ENCODE measurements around the gene CHRNB2. TPM values are rescaled to one million over a fixed set of nuclear protein-coding genes. Genes with fewer than 3 reads are reported as not detected.

Gene CHRNB2
- total RNA-seq, 1 donor, result under 0.01 TPM

DNA sequence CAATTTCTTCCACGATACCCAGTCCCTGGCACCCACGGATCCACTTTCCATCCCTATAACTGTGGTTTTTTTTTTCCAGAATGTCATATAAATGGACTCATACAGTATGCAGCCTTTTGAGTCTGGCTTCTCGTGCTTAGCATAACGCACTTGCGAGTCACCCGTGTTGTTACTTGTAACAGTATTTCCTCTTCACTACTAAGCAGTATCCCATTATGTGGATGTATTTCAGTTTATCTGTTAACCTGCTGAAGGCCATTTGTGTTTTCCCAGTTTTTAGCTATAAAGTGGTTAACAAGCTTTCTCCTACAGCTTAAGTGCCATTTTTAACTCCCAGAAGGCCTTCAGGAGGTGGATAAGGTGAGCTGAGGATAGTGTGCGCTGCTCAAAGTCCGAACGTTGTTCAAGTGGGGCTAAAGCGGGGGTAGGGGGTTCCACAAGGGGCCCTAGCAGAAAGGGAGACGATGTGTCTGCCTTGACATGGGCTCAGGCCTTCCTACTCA lies 39.6 kb downstream of the CHRNB2 start:
- no peak for DNase-seq (ENCODE audit: insufficient read length, low spot score, missing footprints)
- peak overlapping the region; percentile 94 for H3K4me3 ChIP-seq (ENCODE audit: insufficient read depth, low read length)
- H2AFZ ChIP-seq (ENCODE audit: low read length), result peak overlapping the region; percentile 68
- H3K79me2 ChIP-seq (ENCODE audit: insufficient read depth, low read length), result peaks cover 92% of the 10 kb centered on the region
- peak overlapping the region; percentile 94 for H3K4me2 ChIP-seq (ENCODE audit: insufficient read depth, low read length)
- H3K27me3 ChIP-seq (ENCODE audit: insufficient read depth, low read length), result no peaks in the 10 kb centered on the region
- H3K36me3 ChIP-seq (ENCODE audit: insufficient read depth, low read length), result peaks cover 2% of the 10 kb centered on the region
- H3K27ac ChIP-seq (ENCODE audit: low read depth, low read length), result peak overlapping the region; percentile 87
- TF ChIP-seq, protein P1, sequence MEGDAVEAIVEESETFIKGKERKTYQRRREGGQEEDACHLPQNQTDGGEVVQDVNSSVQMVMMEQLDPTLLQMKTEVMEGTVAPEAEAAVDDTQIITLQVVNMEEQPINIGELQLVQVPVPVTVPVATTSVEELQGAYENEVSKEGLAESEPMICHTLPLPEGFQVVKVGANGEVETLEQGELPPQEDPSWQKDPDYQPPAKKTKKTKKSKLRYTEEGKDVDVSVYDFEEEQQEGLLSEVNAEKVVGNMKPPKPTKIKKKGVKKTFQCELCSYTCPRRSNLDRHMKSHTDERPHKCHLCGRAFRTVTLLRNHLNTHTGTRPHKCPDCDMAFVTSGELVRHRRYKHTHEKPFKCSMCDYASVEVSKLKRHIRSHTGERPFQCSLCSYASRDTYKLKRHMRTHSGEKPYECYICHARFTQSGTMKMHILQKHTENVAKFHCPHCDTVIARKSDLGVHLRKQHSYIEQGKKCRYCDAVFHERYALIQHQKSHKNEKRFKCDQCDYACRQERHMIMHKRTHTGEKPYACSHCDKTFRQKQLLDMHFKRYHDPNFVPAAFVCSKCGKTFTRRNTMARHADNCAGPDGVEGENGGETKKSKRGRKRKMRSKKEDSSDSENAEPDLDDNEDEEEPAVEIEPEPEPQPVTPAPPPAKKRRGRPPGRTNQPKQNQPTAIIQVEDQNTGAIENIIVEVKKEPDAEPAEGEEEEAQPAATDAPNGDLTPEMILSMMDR (IDR thresholded peaks at IDR 0.05; ENCODE audit: extremely low read depth, low read depth, low read length), result no peak
- H3K9me3 ChIP-seq (ENCODE audit: low read depth, low read length), result no peaks in the 10 kb centered on the region
- peaks cover 48% of the 10 kb centered on the region for H4K20me1 ChIP-seq (ENCODE audit: insufficient read depth, low read length)
- peaks cover 19% of the 10 kb centered on the region for H3K4me1 ChIP-seq (ENCODE audit: insufficient read depth, low read length)

DNA sequence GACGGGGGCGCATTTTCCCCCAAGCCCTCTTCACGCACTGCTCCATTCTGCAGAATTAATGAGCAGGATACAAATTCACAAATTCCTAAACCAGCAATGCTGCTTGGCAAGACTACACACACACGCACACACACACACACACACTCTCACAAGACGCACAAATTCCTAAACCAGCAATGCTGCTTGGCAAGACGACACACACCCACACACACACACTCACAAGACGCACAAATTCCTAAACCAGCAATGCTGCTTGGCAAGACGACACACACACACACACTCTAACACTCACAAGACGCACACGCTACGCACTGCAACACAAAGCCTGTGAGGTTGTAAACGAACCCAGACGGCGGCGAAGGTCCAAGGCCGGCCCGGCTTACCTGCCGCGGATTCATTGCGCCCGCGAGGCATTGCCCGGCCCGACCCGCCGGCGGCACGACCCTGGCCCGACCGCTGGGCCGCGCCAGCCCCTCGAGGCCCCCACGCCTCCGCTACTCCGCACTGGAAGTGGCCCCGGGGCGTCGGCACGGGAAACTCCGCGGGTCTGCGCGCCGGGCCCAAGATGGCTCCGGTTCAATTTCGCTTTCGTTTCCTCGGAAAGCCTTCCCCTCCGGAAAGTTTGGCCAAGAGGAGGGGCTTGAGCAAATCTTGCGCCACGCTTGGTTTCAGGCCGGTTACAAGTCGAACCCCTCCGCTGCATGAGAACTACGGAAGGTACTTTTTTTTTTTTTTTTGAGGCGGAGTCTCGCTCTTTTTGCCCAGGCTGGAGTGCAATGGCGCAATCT lies 40.2 kb downstream of the CHRNB2 start, which contains the start of gene ADAR:
TSS of gene ADAR (minus strand) at position 578 of the 788 bp plus-strand sequence. CDS start at position 398, 180 bp downstream.
- peak within 1 kb of the TSS; percentile 76 for H2AFZ ChIP-seq (ENCODE audit: low read length)
- H3K9me3 ChIP-seq (ENCODE audit: low read depth, low read length), result no peaks in the 10 kb centered on the region
- H3K4me3 ChIP-seq (ENCODE audit: insufficient read depth, low read length), result peak within 1 kb of the TSS; percentile 94
- H3K36me3 ChIP-seq (ENCODE audit: insufficient read depth, low read length), result no peaks in the 10 kb centered on the region
- H4K20me1 ChIP-seq (ENCODE audit: insufficient read depth, low read length), result peaks cover 42% of the 10 kb centered on the region
- peaks cover 90% of the 10 kb centered on the region for H3K79me2 ChIP-seq (ENCODE audit: insufficient read depth, low read length)
- H3K27ac ChIP-seq (ENCODE audit: low read depth, low read length), result peak within 1 kb of the TSS; percentile 87
- H3K4me2 ChIP-seq (ENCODE audit: insufficient read depth, low read length), result peak within 1 kb of the TSS; percentile 94
- H3K27me3 ChIP-seq (ENCODE audit: insufficient read depth, low read length), result no peaks in the 10 kb centered on the region
- peak; percentile 95 for DNase-seq (ENCODE audit: insufficient read length, low spot score, missing footprints)
- peaks cover 19% of the 10 kb centered on the region for H3K4me1 ChIP-seq (ENCODE audit: insufficient read depth, low read length)
- TF ChIP-seq, protein P1 (IDR thresholded peaks at IDR 0.05; ENCODE audit: extremely low read depth, low read depth, low read length), result no peak

DNA sequence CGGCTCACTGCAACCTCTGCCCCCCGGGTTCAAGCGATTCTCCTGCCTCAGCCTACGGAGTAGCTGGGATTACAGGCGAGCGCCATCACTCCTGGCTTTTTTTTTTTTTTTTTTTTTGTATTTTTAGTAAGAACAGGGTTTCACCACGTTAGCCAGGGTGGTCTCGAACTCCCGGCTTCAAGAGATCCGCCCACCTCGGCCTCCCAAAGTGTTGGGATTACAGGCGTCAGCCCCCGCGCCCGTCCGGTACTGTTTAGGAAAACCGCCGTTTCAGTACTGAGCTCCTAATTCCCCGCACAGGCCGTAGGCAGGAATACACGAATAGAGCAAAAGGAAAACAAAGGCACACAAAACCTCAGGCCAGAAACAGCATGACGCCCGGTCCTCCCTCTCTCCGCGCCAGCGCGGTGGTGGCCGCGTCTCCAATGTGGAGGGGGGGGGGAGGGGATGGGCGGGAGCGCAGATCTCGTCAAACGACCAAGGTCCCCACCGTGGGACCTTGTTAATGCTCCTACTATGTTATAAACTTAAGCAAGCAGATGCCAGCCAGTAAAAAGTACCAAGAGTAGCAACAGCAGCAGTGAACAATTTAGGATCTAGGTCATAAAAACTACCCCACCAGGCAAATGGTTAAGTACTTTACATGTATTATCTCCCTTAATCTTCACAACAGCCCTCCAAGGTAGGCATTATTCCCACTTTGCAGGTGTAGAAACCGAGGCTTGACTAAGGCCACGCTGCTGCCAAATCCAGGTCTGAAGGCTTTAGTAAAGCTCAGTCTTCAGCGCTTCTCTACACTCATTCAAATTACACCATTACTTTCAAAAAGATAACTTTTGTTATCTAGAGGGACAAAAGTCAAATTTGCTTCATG lies 41.1 kb downstream of the CHRNB2 start:
- H3K27me3 ChIP-seq (ENCODE audit: insufficient read depth, low read length), result no peaks in the 10 kb centered on the region
- H4K20me1 ChIP-seq (ENCODE audit: insufficient read depth, low read length), result peaks cover 34% of the 10 kb centered on the region
- peak overlapping the region; percentile 87 for H3K27ac ChIP-seq (ENCODE audit: low read depth, low read length)
- peak overlapping the region; percentile 94 for H3K4me2 ChIP-seq (ENCODE audit: insufficient read depth, low read length)
- H3K4me1 ChIP-seq (ENCODE audit: insufficient read depth, low read length), result peaks cover 19% of the 10 kb centered on the region
- peak overlapping the region; percentile 94 for H3K4me3 ChIP-seq (ENCODE audit: insufficient read depth, low read length)
- no peaks in the 10 kb centered on the region for H3K9me3 ChIP-seq (ENCODE audit: low read depth, low read length)
- TF ChIP-seq, protein P1 (IDR thresholded peaks at IDR 0.05; ENCODE audit: extremely low read depth, low read depth, low read length), result no peak
- DNase-seq (ENCODE audit: insufficient read length, low spot score, missing footprints), result peak; percentile 84
- H3K79me2 ChIP-seq (ENCODE audit: insufficient read depth, low read length), result peaks cover 90% of the 10 kb centered on the region
- H3K36me3 ChIP-seq (ENCODE audit: insufficient read depth, low read length), result no peaks in the 10 kb centered on the region
- H2AFZ ChIP-seq (ENCODE audit: low read length), result peak overlapping the region; percentile 76

Measured in osteoblast (primary cell).